HL-60 (cell line): ENCODE data around the gene TSC1.

Source experiments
- DNase-seq, 2 experiments: peaks; one replicate each; pipeline ENCODE4 v3.0.0-alpha.2; 2010 to 2020; ENCODE audit warnings: low read depth in 1 of 2, low spot score in 1 of 2
- H3K27ac ChIP-seq: fragments of 250-450 bp; sonication (Bioruptor Pico); replicated peaks from 2 replicates; pipeline ENCODE4 v1.5.1; 2020; ENCODE audit warnings: mild to moderate bottlenecking, moderate library complexity
- H3K27me3 ChIP-seq: fragments of 250-450 bp; sonication (Bioruptor Pico); 2 replicates; pipeline ENCODE4 v1.5.1; 2021; ENCODE audit warnings: mild to moderate bottlenecking, moderate library complexity; ENCODE audit not compliant: insufficient read depth, poor library complexity, severe bottlenecking
- H3K4me3 ChIP-seq: replicated peaks from 2 replicates; pipeline ENCODE4 v1.5.1; 2011; ENCODE audit warnings: mild to moderate bottlenecking, control low read depth, low read length; ENCODE audit not compliant: insufficient read depth
- CTCF ChIP-seq: IDR thresholded peaks from one replicate; pipeline ENCODE4 v1.5.1; 2011; ENCODE audit warnings: low read length, control low read depth, inconsistent platforms; ENCODE audit not compliant: insufficient read depth
- GABPA ChIP-seq: IDR thresholded peaks from 2 replicates; pipeline ENCODE4 v1.6.1; 2012; ENCODE audit warnings: low read depth
- POLR2AphosphoS5 ChIP-seq: IDR thresholded peaks from 2 replicates; pipeline ENCODE4 v1.6.1; 2012; ENCODE audit warnings: low read depth
- REST ChIP-seq: IDR thresholded peaks from 2 replicates; pipeline ENCODE4 v1.6.1; 2012; ENCODE audit warnings: low read depth; ENCODE audit not compliant: insufficient replicate concordance
- SPI1 ChIP-seq: IDR thresholded peaks from 2 replicates; pipeline ENCODE4 v1.6.1; 2012; ENCODE audit warnings: low read depth, mild to moderate bottlenecking, borderline replicate concordance

Gene TSC1

GRCh38 chr9:132853482-132853881 is 90.9 kb downstream of the TSC1 start:
- Histone ChIP-seq H3K27ac (no peak overlapping the region), H3K27me3 (no peaks in the 10 kb centered on the region), H3K4me3 (no peak overlapping the region)
- DNase-seq: no peak
- TF ChIP-seq GABPA: no peak
- no peak for TF ChIP-seq CTCF
- no peak for TF ChIP-seq SPI1
- no peak for TF ChIP-seq REST
- no peak for TF ChIP-seq POLR2AphosphoS5

GRCh38 chr9:132849185-132849706 is 95.2 kb downstream of the TSC1 start:
- no peak for DNase-seq
- Histone ChIP-seq H3K27ac (no peak overlapping the region), H3K27me3 (no peaks in the 10 kb centered on the region), H3K4me3 (no peak overlapping the region)
- TF ChIP-seq SPI1 (no peak), REST (no peak)

GRCh38 chr9:132846918-132847515 is 97.4 kb downstream of the TSC1 start:
- TF ChIP-seq CTCF (no peak), POLR2AphosphoS5 (no peak), GABPA (no peak), REST (no peak), SPI1 (no peak)
- Histone ChIP-seq H3K27ac (no peak overlapping the region), H3K4me3 (no peak overlapping the region), H3K27me3 (no peaks in the 10 kb centered on the region)
- no peak for DNase-seq
